ENCODE data around the gene UBE2R2.
A peak's percentile ranks its signal among the peaks of the same experiment; 100 is the strongest.
"Not testable (repeated sequence)": the region's sequence is repeated elsewhere in the genome, so short reads cannot be mapped to it uniquely, and the experiment has no call there.

Gene UBE2R2

DNA sequence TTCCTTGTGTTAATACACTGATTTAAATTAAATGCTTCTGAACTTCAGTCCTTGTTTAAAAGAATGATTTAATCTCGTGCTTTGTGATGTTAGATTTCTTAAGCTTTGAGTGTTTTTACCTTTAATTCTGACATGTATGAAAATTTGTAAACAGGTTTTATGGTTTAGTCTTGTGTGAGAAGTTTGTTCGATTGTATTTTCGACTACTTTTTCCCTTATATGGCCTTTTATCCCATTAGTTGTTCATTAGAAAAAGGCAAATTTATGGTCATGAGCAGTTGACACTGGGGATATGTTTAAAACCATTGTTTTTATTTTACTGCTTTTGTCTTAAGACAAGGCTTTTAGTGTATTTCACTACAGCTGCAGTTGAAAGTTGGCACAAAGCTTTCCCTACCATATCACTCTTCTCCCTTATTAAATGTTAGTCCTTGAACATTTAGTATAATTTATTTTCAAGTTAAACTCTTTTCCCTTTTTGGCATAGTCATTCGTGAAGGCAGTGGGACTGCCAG lies 3.3 kb downstream of the UBE2R2 start:
- Histone ChIP-seq H3K4me3 (ENCODE audit: low read length, poor library complexity, severe bottlenecking) (peak overlapping the region; percentile 89), H3K79me2 (ENCODE audit: insufficient read depth, low read length) (peaks cover 92% of the 10 kb centered on the region), H3K4me1 (ENCODE audit: insufficient read depth, low read length, poor library complexity, severe bottlenecking) (peaks cover 32% of the 10 kb centered on the region), H3F3A (ENCODE audit: low read depth) (no peaks in the 10 kb centered on the region; the same call in 1 of the 2 replicates), H3K9ac (ENCODE audit: low read depth, low read length, poor library complexity, severe bottlenecking) (peak overlapping the region; percentile 86), H3K9me2 (replicated peaks; ENCODE audit: low read depth, low read length) (no peaks in the 10 kb centered on the region), H3K36me3 (ENCODE audit: insufficient read depth, low read length) (peaks cover 5% of the 10 kb centered on the region; the same call in 1 of the 2 replicates), H4K20me1 (ENCODE audit: insufficient read depth, low read length, poor library complexity, severe bottlenecking) (peaks cover 64% of the 10 kb centered on the region), H3K27me3 (ENCODE audit: insufficient read depth, low read length, poor library complexity, severe bottlenecking) (no peaks in the 10 kb centered on the region), H3K9me3 (ENCODE audit: insufficient read depth, low read depth, low read length) (no peaks in the 10 kb centered on the region), H2AFZ (ENCODE audit: low read length) (no peak overlapping the region), H3K4me2 (ENCODE audit: low read depth, low read length, poor library complexity, severe bottlenecking) (peak overlapping the region; percentile 92)
- TF ChIP-seq, protein P1, sequence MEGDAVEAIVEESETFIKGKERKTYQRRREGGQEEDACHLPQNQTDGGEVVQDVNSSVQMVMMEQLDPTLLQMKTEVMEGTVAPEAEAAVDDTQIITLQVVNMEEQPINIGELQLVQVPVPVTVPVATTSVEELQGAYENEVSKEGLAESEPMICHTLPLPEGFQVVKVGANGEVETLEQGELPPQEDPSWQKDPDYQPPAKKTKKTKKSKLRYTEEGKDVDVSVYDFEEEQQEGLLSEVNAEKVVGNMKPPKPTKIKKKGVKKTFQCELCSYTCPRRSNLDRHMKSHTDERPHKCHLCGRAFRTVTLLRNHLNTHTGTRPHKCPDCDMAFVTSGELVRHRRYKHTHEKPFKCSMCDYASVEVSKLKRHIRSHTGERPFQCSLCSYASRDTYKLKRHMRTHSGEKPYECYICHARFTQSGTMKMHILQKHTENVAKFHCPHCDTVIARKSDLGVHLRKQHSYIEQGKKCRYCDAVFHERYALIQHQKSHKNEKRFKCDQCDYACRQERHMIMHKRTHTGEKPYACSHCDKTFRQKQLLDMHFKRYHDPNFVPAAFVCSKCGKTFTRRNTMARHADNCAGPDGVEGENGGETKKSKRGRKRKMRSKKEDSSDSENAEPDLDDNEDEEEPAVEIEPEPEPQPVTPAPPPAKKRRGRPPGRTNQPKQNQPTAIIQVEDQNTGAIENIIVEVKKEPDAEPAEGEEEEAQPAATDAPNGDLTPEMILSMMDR (conservative IDR thresholded peaks at IDR 0.05; ENCODE audit: low read length), result no peak
- TF ChIP-seq EZH2phosphoT487 (IDR thresholded peaks at IDR 0.05; ENCODE audit: borderline replicate concordance), result no peak

DNA sequence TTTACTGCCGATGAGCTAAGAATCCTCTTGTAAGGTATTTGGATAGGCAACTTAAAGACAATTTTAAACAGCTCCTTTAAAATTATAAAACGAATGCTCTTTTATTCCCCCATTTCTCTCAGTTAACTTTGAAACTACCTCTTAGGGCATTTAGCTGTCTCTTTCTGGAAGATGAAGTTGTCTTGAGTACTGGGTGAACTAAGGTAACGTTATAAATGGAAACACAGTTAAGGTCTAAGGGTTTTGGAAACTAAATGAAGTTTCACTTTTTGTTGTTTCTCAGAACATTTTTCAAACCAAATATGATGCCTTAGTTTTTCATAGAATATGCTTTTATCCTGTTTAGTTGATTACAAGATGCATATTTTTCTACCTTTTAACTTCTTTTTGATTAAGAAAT lies 6.8 kb downstream of the UBE2R2 start:
- H3K4me3 ChIP-seq (ENCODE audit: low read length, poor library complexity, severe bottlenecking), result peak overlapping the region; percentile 7
- H3K36me3 ChIP-seq (ENCODE audit: insufficient read depth, low read length), result peaks cover 8% of the 10 kb centered on the region; the same call in 1 of the 2 replicates
- peaks cover 22% of the 10 kb centered on the region for H3K4me1 ChIP-seq (ENCODE audit: insufficient read depth, low read length, poor library complexity, severe bottlenecking)
- no peak overlapping the region for H3K9ac ChIP-seq (ENCODE audit: low read depth, low read length, poor library complexity, severe bottlenecking)
- H3K4me2 ChIP-seq (ENCODE audit: low read depth, low read length, poor library complexity, severe bottlenecking), result peak overlapping the region; percentile 29
- H3F3A ChIP-seq (ENCODE audit: low read depth), result no peaks in the 10 kb centered on the region
- no peak overlapping the region for H2AFZ ChIP-seq (ENCODE audit: low read length)
- peaks cover 85% of the 10 kb centered on the region for H4K20me1 ChIP-seq (ENCODE audit: insufficient read depth, low read length, poor library complexity, severe bottlenecking)
- no peak for TF ChIP-seq EZH2phosphoT487 (IDR thresholded peaks at IDR 0.05; ENCODE audit: borderline replicate concordance)
- TF ChIP-seq, protein P1 (conservative IDR thresholded peaks at IDR 0.05; ENCODE audit: low read length), result no peak
- no peaks in the 10 kb centered on the region for H3K9me2 ChIP-seq (replicated peaks; ENCODE audit: low read depth, low read length)
- peaks cover 100% of the 10 kb centered on the region for H3K79me2 ChIP-seq (ENCODE audit: insufficient read depth, low read length)
- H3K27me3 ChIP-seq (ENCODE audit: insufficient read depth, low read length, poor library complexity, severe bottlenecking), result no peaks in the 10 kb centered on the region
- no peaks in the 10 kb centered on the region for H3K9me3 ChIP-seq (ENCODE audit: insufficient read depth, low read depth, low read length)

DNA sequence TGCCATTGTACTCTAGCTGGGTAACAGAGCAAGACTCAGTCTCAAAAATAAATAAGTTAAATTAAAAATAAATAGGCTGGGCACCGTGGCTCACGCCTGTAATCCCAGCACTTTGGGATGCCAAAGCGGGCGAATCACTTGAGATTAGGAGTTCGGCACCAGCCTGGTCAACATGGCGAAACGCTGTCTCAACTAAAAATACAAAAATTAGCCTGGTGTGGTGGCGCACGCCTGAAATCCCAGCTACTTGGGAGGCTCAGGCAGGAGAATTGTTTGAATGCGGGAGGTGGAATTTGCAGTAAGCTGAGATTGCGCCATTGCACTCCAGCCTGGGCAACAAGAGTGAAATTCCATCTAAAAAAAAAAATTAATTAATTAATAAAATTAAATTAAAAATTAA lies 10.3 kb downstream of the UBE2R2 start:
- H3K9me2 ChIP-seq (replicated peaks; ENCODE audit: low read depth, low read length); H3K27me3 ChIP-seq (ENCODE audit: insufficient read depth, low read length, poor library complexity, severe bottlenecking); H2AFZ ChIP-seq (ENCODE audit: low read length); H3K4me2 ChIP-seq (ENCODE audit: low read depth, low read length, poor library complexity, severe bottlenecking); H3F3A ChIP-seq (ENCODE audit: low read depth); H3K36me3 ChIP-seq (ENCODE audit: insufficient read depth, low read length); H3K4me1 ChIP-seq (ENCODE audit: insufficient read depth, low read length, poor library complexity, severe bottlenecking); H3K9ac ChIP-seq (ENCODE audit: low read depth, low read length, poor library complexity, severe bottlenecking); H3K9me3 ChIP-seq (ENCODE audit: insufficient read depth, low read depth, low read length); H3K4me3 ChIP-seq (ENCODE audit: low read length, poor library complexity, severe bottlenecking): not testable (repeated sequence)
- peaks cover 99% of the 10 kb centered on the region for H3K79me2 ChIP-seq (ENCODE audit: insufficient read depth, low read length)
- H4K20me1 ChIP-seq (ENCODE audit: insufficient read depth, low read length, poor library complexity, severe bottlenecking), result peaks cover 75% of the 10 kb centered on the region

DNA sequence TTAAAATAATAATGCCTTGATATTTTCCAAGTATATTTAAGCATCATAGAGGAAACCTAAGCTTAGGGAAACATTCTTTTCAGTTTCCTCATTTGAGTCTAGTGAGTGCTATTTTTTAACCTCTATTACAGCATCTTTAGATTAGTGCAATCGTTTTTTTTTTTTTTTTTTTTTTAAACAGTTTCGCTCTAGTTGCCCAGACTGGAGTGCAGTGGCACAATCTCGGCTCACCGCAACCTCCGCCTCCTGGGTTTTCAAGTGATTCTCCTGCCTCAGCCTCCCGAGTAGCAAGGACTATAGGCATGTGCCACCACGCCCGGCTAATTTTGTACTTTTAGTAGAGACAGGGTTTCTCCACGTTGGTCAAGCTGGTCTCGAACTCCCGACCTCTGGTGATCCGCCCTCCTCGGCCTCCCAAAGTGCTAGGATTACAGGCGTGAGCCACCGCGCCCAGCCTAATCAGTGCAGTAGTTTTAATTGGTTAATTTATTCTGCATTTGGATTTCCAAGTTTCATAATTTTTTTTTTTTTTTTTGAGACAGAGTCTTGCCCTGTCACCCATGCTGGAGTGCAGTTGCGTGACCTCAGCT lies 12.8 kb downstream of the UBE2R2 start:
- H3K4me2 ChIP-seq (ENCODE audit: low read depth, low read length, poor library complexity, severe bottlenecking); H3K4me3 ChIP-seq (ENCODE audit: low read length, poor library complexity, severe bottlenecking); H3K27me3 ChIP-seq (ENCODE audit: insufficient read depth, low read length, poor library complexity, severe bottlenecking); H2AFZ ChIP-seq (ENCODE audit: low read length); H3K9me2 ChIP-seq (replicated peaks; ENCODE audit: low read depth, low read length); H3K9ac ChIP-seq (ENCODE audit: low read depth, low read length, poor library complexity, severe bottlenecking); H3K4me1 ChIP-seq (ENCODE audit: insufficient read depth, low read length, poor library complexity, severe bottlenecking); H3F3A ChIP-seq (ENCODE audit: low read depth); H3K36me3 ChIP-seq (ENCODE audit: insufficient read depth, low read length); H3K9me3 ChIP-seq (ENCODE audit: insufficient read depth, low read depth, low read length): not testable (repeated sequence)
- H3K79me2 ChIP-seq (ENCODE audit: insufficient read depth, low read length), result peaks cover 99% of the 10 kb centered on the region
- H4K20me1 ChIP-seq (ENCODE audit: insufficient read depth, low read length, poor library complexity, severe bottlenecking), result peaks cover 75% of the 10 kb centered on the region

All from Loucy (cell line).